ENCODE measurements around the gene PKLR.
A peak's percentile ranks its signal among the peaks of the same experiment; 100 is the strongest.
"Not testable (repeated sequence)": the region's sequence is repeated elsewhere in the genome, so short reads cannot be mapped to it uniquely, and the experiment has no call there.

Gene PKLR

DNA sequence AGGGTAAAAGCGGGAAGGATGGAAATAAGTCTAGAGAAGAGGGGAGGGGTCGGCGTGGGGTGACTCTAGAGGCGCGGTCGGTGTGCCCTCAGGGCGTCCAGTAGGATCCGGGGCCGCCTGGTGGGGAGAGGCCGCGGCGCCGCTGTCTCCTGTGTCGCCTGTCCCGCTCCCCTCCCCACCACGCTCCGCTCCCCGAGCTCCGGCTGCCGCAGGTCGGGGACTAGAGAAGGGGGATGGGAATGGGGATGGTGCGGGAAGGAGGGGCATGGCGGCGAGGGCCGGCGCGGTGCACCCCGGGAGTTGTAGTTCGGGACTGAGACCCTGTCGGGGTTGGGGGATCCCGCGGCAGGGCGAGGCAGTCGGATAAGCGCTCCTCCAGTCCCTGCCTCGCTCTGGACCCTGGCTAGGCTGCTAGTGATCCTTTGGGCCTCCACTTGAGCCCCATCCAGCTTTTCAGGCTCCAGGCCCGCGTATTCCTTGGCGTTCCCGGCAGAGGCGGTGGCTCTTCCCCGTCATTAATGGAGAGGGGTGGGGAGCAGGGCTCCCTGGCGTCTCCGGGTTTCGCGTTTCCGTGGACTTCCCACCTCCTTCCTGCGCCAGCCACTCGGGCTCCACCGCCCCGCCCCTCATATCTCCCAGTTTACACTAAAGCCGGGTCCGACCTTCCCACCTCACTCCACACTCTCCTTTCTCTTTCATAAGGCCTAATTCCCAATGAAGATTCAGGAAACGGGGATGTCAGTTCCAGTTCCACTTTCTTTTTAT is 45.8 kb downstream of the PKLR start, which contains the start of gene ENTREP3:
Gene ENTREP3 (minus strand): TSS at position 241 of the 765 bp plus-strand sequence. CDS start 606 bp downstream, outside the sequence.
- DNase-seq (ENCODE audit: low read depth in 1 of 2, low spot score in 1 of 2) = peak; percentile 88 to 92
- no peak for TF ChIP-seq JUND (IDR thresholded peaks at IDR 0.05; ENCODE audit: low read depth)
- in situ Hi-C loops (cut with HindIII; ENCODE audit: low pct_unique_long_range_greater_than_20kb, low sequenced_read_pairs) = no loop called here

- DNase-seq (ENCODE audit: low read depth in 1 of 2, low spot score in 1 of 2) = no peak
- no peak for TF ChIP-seq JUND (IDR thresholded peaks at IDR 0.05; ENCODE audit: low read depth)
- in situ Hi-C loops (cut with HindIII; ENCODE audit: low pct_unique_long_range_greater_than_20kb, low sequenced_read_pairs) = no loop called here
Measured at GRCh38 chr1:155254714-155255242, 46.5 kb downstream of the PKLR start.

- no peak for TF ChIP-seq JUND (IDR thresholded peaks at IDR 0.05; ENCODE audit: low read depth)
- no peak for DNase-seq (ENCODE audit: low read depth in 1 of 2, low spot score in 1 of 2)
- in situ Hi-C loops (cut with HindIII; ENCODE audit: low pct_unique_long_range_greater_than_20kb, low sequenced_read_pairs) = no loop called here
Measured at GRCh38 chr1:155254228-155254713, 47.0 kb downstream of the PKLR start.

- no peak for DNase-seq (ENCODE audit: low read depth in 1 of 2, low spot score in 1 of 2)
- in situ Hi-C loops (cut with HindIII; ENCODE audit: low pct_unique_long_range_greater_than_20kb, low sequenced_read_pairs) = no loop called here
- TF ChIP-seq JUND (IDR thresholded peaks at IDR 0.05; ENCODE audit: low read depth) = no peak
Measured at GRCh38 chr1:155253797-155254196, 47.4 kb downstream of the PKLR start.

- no peak for TF ChIP-seq JUND (IDR thresholded peaks at IDR 0.05; ENCODE audit: low read depth)
- peak in 1 of 2 experiments; percentile 41 for DNase-seq (ENCODE audit: low read depth in 1 of 2, low spot score in 1 of 2)
- in situ Hi-C loops (cut with HindIII; ENCODE audit: low pct_unique_long_range_greater_than_20kb, low sequenced_read_pairs) = no loop called here
Measured at GRCh38 chr1:155253208-155253607, 48.0 kb downstream of the PKLR start.

- in situ Hi-C loops (cut with HindIII; ENCODE audit: low pct_unique_long_range_greater_than_20kb, low sequenced_read_pairs) = no loop called here
Measured at GRCh38 chr1:155251566-155251965, 49.7 kb downstream of the PKLR start.

DNA sequence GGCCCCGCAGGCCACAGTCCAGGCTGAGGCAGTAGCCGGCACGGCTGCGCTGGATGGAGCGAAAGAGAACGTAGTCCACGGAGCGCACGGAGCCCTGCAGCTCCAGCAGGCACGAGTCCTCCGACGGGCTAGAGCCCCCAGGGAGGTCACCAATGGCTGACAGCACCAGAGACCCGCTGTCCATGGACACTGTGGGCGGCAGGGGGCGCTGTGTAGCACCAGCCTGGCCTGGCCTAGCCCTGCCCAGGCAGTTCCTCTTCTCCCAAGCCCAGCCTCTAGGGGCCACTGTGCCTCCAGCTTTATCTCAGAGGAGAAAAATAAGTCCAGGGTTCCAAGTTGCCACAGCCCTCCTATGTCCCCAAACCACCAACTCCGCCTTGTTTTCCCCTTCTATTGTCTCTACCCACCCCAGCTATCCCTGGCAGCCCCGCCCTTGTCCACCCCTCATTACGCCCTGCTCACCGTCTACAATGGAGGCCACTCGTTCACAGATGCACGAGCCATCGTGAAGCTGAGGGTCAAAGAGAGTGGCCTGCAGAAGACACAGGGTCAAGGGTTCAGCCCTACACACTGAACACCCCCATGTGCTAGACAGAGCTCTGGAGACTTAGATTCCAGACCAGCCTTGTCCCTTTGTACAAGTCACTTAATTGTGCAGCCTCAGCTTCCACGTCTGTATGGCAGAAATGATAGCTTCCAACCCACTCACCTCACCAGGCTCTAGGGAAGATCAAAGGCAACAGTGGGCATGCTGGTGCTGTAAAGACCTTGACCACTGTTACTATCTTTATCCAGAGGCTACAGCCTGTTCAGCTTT is 50.4 kb downstream of the PKLR start:
- TF ChIP-seq JUND (IDR thresholded peaks at IDR 0.05; ENCODE audit: low read depth) = no peak
- peak; percentile 95 to 99 for DNase-seq (ENCODE audit: low read depth in 1 of 2, low spot score in 1 of 2)
- in situ Hi-C loops (cut with HindIII; ENCODE audit: low pct_unique_long_range_greater_than_20kb, low sequenced_read_pairs) = no loop called here

More at GRCh38 chr1:155251566-155251965, 49.7 kb downstream of the PKLR start:
- no peak for TF ChIP-seq JUND (IDR thresholded peaks at IDR 0.05; ENCODE audit: low read depth)
- DNase-seq (ENCODE audit: low read depth in 1 of 2, low spot score in 1 of 2) = no peak

GRCh38 chr1:155250246-155250632 is 51.0 kb downstream of the PKLR start:
- in situ Hi-C loops (cut with HindIII; ENCODE audit: low pct_unique_long_range_greater_than_20kb, low sequenced_read_pairs) = no loop called here
- TF ChIP-seq JUND (IDR thresholded peaks at IDR 0.05; ENCODE audit: low read depth) = no peak
- DNase-seq (ENCODE audit: low read depth in 1 of 2, low spot score in 1 of 2) = no peak

DNA sequence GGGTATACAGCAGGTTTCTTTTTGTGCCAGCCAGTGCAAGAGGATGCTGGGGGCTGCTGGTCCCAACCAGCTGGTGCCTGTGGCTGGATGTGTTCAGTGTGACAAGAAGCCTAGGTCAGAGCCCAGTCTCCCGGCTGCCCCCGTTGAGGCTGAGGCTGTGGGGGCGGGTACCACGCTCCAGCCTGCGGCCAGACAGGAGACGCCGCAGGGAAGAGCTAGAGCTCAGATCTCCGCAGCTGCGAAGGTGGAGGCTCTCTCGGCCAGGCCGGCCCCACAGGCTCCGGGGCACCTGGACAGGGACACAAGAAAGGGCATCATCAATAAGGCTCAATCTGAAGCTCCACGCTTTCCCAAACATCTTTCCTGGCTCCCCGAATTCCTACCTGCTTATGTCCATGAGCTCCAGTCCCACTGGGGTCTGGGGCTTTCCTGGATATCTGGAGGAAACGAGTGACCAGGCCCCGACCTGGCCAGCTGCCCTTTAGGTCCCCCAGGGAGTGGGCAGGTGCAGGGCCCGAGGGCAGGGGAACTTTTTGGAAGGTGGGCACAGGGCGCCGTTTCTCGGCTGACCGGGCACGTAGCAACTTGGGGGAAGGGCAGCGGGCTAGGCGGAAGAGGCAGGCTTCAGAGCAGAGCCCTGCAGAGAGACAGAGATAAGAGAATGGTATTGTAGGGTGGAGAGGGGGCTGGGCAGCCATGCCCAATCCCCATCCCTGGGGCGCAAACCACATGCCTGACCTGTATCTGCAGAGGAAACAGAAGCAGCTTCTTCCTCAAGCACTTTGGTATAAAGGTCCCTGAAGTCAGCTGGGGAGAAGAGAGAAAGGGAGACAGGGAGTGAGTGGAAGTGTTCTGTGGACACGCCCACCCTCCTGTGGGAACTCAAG is 53.3 kb downstream of the PKLR start:
- in situ Hi-C loops (cut with HindIII; ENCODE audit: low pct_unique_long_range_greater_than_20kb, low sequenced_read_pairs) = no loop called here
- TF ChIP-seq JUND (IDR thresholded peaks at IDR 0.05; ENCODE audit: low read depth) = no peak
- no peak for DNase-seq (ENCODE audit: low read depth in 1 of 2, low spot score in 1 of 2)

DNA sequence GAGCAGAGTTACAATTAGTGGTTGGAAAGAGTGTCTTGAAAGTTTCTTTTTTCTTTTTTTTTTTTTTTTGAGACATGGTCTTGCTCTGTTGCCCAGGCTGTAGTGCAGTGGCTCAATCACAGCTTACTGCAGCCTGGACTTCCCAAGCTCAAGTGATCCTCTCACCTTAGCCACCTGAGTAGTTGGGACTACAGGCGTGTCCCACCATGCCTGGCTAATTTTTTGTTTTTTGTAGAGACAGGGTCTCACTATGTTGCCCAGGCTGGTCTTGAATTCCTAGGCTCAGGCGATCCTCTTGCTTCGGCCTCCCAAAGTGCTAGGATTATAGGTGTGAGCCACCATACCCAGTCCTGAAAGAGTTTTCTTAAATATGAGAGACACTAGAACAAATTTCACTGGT is 54.4 kb downstream of the PKLR start:
- DNase-seq (ENCODE audit: low read depth in 1 of 2, low spot score in 1 of 2); in situ Hi-C loops (cut with HindIII; ENCODE audit: low pct_unique_long_range_greater_than_20kb, low sequenced_read_pairs): not testable (repeated sequence)

DNA sequence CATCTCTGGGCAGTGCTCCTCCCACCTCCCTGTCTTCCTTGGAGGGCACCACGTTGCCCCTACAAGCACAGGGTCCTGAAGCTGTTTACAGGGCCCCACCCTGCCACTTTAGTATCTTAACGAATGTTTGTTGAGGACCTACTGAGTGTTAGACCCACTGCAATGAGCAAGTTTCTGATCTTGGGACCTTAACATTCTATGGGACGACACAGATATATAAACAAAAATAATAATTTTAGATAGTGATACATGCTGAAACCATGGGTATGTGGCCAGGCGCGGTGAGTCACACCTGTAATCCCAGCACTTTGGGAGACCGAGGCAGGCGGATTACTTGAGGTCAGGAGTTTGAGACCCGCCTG is 56.1 kb downstream of the PKLR start:
- in situ Hi-C loops (cut with HindIII; ENCODE audit: low pct_unique_long_range_greater_than_20kb, low sequenced_read_pairs) = no loop called here
- no peak for TF ChIP-seq JUND (IDR thresholded peaks at IDR 0.05; ENCODE audit: low read depth)
- DNase-seq (ENCODE audit: low read depth in 1 of 2, low spot score in 1 of 2) = no peak
